ES-I3 (cell line): ENCODE data around the gene NAMPT.
"Not testable (repeated sequence)": the region's sequence is repeated elsewhere in the genome, so short reads cannot be mapped to it uniquely, and the experiment has no call there.

ENCODE experiments used
- H3K36me3 ChIP-seq: 2 replicates; pipeline ENCODE4 v1.6.1; 2013; ENCODE audit warnings: mild to moderate bottlenecking, low read length, control low read depth, moderate library complexity; ENCODE audit not compliant: insufficient read depth
- H3K4me1 ChIP-seq: 2 replicates; pipeline ENCODE4 v1.6.1; 2013; ENCODE audit warnings: mild to moderate bottlenecking, control low read depth, low read length; ENCODE audit not compliant: insufficient read depth
- H3K9ac ChIP-seq: 2 replicates; pipeline ENCODE4 v1.6.1; 2013; ENCODE audit warnings: low read depth, mild to moderate bottlenecking, low read length, moderate library complexity
- H3K9me3 ChIP-seq: 2 replicates; pipeline ENCODE4 v1.6.1; 2013; ENCODE audit warnings: mild to moderate bottlenecking, low read length, moderate library complexity; ENCODE audit not compliant: control insufficient read depth, insufficient read depth

The NAMPT gene

DNA sequence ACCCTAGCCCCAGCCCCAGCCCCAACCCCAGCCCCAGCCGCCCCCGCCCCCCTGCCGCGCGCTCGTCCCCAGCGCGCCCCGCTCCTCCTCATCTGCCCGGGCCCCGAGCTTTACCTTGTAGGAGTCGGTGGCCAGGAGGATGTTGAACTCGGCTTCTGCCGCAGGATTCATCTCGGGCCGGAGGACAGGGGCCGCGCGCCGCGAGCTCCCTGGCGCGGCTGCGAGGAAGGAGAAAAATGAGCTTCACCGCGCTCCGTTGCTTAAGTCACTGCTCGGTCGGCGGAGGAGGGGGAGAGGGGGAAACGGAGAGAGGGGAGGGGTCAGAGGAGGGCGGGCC lies at the start of gene NAMPT:
Gene NAMPT, minus strand, starts transcription at position 270 of the 337 bp plus-strand sequence. Its CDS starts 99 bp downstream, at position 171.
- Histone ChIP-seq H3K4me1 (0 out of 2 replicates have a peak, but pooled peaks cover 5% of the 10 kb centered on the region), H3K9ac (peak within 1 kb of the TSS; percentile 99), H3K36me3 (no peaks in the 10 kb centered on the region), H3K9me3 (no peaks in the 10 kb centered on the region)

DNA sequence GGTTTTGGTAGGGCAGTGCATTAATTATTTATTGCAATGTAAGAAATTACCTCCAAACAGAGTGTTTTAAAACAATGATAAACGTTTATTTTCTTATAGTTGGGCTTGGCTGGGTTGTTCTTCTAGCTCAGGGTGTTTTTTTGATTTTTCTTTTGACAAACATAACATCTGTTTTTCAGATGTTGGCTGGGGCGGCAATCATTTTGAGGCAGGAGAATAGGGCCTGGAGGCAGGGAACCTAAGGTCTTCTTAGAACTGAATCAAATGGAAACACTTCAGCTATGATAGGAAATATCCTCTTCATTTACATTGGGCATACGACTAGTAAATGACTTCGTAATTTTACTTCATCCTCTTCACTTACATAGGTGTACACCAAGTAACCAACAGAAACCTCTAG lies 47.4 kb upstream of the NAMPT start:
- H3K9ac ChIP-seq: no peak overlapping the region
- peaks cover 3% of the 10 kb centered on the region; the same call in 1 of the 2 replicates for H3K9me3 ChIP-seq
- H3K36me3 ChIP-seq: no peaks in the 10 kb centered on the region
- no peaks in the 10 kb centered on the region for H3K4me1 ChIP-seq

DNA sequence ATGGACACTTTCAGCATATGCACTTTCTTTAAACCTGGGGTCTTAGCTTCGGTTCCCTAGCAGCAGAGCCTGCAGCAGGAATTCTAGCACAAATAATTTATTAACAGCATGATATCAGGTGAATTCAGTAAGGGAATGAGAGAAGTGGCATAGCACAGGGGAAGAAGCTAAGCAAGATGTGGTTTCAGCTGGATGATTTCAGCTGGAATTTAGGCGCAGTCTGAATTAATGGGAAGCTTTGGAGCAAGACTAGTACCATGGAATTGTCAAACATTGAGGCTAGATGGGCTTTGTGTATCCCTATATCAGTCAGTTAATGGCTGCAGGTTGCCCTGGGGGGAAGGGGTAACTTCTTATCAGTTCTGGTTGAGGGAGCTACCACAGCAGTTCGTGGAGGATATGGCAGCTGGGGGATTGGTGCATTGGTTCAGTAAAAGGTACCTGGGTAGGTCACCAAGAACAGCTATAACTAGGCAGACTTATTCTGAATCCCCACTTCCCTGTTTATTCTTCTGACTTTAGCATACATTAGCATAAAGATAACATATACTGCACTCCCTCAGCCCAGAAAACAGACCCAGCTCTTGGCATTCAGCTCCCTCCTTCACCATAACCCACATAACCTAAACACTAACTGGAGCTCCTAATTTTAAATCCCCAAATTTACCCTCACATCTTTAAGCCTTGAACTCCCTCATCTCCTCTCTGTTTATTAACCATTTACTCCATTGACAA lies 46.8 kb upstream of the NAMPT start:
- H3K4me1 ChIP-seq: no peaks in the 10 kb centered on the region

DNA sequence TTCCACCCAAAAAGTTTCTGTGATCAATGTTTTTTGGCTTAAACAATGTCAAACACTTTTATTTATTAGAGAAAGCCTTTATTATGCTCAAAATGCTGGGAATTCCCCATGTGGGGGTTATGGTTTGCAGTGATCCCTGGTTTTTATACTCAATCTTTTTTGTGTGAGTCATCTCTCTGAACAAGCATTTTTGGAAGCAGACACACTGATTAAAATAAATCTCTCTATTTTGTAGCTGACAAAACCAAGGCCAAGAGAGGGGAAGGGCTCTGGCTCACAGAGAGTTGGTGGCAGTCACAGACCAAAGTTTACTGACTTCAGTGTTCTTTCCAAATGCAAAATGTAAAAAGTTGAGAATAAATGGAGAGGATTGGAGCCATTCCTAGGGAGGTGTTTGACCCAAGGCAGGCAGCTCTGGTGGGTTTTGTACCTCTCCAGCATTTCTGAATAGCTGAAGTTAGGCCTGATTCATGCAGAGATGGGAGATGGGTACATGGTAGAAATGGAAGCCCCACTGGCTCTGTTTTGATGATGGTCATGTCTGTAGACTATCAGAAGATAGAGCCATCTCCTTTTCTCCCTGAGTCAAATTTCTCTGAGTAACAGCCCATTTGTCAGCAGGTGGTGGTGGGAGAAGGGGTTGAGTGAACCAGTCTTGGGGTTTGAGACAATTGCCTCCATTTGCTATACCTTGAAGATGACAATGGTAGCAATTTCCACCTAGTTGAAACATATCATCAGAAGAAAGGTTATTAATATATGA lies 45.4 kb upstream of the NAMPT start:
- no peak overlapping the region for H3K9ac ChIP-seq
- no peaks in the 10 kb centered on the region for H3K4me1 ChIP-seq

More for the DNA sequence above, 46.8 kb upstream of the NAMPT start:
- Histone ChIP-seq H3K9ac (no peak overlapping the region), H3K9me3 (0 out of 2 replicates have a peak, but pooled peaks cover under 1% of the 10 kb centered on the region), H3K36me3 (no peaks in the 10 kb centered on the region)

DNA sequence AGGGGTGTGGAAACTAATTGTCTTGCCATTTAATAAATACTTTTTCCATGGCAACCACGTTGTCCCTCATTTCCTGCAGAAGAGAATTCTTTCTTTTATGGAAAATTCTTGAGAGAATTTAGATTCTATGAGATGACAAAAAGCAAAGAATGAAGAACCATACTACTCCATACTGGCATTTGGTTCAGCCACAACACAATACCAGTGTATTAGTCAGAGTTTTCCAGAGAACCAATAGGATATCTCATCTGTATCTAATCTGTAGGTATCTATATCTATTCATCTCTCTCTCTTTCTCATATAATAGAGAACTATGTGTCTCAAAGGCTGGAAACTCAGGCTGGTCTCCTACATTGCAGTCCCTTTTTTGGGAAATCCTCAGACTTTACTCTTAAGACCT lies 44.6 kb upstream of the NAMPT start:
- no peaks in the 10 kb centered on the region for H3K9me3 ChIP-seq
- H3K4me1 ChIP-seq: no peaks in the 10 kb centered on the region
- H3K36me3 ChIP-seq: no peaks in the 10 kb centered on the region
- H3K9ac ChIP-seq: no peak overlapping the region

More for the DNA sequence above, 45.4 kb upstream of the NAMPT start:
- H3K36me3 ChIP-seq: no peaks in the 10 kb centered on the region
- no peaks in the 10 kb centered on the region for H3K9me3 ChIP-seq

DNA sequence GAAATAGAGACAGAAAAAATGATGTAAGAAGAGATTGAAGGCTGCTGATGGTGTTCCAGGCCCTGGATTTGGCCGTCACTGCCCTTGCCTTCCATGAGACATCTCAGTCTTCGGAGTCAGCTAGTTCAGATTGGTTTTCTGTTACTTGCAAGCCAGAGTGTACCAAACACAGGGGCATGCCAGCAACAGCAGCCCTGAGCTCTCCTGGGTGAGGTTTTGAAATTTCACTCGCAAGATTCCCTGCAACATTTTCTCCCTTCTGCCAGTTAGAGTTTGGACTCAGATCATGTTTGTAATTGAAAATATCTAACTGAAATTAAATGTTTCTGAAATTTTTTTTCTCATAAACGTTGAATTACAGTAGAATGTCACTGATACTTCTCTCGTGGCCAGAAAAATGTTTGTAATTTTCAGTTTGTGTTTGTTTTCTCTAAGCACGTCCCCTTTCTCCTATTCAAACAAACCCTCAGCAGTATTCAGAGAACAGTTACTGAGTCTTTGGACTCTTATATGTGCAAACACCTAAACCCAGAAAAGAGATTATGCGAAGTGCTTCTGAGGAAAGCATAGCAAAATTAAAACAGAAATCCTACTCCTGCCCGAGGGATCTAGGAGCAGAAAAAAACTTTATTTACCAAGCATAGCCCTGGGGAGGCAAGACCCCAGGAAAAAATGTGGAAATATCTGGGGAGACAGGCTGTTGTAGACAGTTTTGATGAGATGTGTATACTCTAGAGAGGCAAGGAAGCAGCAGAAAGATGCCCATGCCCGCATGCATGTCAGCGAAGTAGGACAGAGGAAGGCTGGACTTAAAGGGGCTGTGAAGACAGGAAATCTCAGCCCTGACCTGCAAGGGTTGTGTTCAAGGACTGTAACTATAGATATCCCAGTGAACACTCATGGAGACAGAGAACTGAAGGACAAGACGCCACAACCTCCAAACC lies 43.0 kb upstream of the NAMPT start:
- Histone ChIP-seq H3K36me3 (no peaks in the 10 kb centered on the region), H3K9me3 (no peaks in the 10 kb centered on the region), H3K4me1 (no peaks in the 10 kb centered on the region), H3K9ac (no peak overlapping the region)

DNA sequence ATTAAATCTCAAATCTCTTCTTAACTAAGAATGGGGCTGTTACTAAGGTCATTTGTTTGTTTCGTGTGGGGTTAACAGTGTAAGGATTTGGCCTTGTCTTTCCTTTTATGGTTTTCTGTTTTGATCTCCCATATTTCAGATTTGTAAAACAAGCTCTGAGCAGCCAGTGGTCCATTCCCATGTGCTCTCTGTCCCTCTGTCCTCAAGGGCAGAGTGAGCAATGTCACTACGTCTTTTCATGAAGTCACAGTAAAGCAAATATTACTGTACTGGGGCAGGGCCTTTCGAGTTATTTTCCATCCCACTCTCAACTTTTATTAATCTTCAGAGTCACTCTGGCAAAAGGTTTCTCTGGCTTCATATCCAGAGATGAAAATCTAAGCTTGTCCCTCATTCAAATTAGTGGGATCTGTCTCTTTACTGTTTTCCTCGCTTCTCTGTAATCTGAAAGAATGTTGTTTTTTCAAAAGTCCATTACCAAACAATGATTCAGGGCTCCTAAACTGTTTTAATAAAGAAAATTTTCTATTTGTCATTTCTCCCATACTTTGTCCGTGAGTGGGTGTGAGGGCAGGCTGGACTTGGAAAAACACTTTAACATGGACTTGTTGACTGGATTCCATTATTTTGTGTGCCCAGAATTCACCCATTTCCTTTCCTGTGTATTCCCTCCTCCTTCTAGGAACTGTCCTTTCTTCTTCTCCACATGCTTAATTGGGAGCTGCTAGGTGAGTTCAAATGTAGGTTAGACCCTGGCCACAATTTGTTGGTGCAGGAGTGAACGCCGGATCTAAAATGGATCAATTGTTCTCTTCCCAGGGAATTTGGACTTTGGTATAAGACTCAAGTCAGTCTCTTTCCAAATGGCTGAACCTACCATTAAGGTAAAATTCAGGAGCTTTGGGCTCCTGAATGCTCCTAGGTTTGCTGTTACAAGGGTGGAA lies 42.1 kb upstream of the NAMPT start:
- Histone ChIP-seq H3K4me1 (no peaks in the 10 kb centered on the region), H3K9me3 (no peaks in the 10 kb centered on the region), H3K36me3 (no peaks in the 10 kb centered on the region), H3K9ac (no peak overlapping the region)

DNA sequence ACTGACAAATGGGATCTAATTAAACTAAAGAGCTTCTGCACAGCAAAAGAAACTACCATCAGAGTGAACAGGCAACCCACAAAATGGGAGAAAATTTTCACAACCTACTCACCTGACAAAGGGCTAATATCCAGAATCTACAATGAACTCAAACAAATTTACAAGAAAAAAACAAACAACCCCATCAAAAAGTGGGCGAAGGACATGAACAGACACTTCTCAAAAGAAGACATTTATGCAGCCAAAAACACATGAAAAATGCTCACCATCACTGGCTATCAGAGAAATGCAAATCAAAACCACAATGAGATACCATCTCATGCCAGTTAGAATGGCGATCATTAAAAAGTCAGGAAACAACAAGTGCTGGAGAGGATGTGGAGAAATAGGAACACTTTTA lies 39.7 kb upstream of the NAMPT start:
- H3K9me3 ChIP-seq, H3K36me3 ChIP-seq, H3K4me1 ChIP-seq, H3K9ac ChIP-seq: not testable (repeated sequence)

DNA sequence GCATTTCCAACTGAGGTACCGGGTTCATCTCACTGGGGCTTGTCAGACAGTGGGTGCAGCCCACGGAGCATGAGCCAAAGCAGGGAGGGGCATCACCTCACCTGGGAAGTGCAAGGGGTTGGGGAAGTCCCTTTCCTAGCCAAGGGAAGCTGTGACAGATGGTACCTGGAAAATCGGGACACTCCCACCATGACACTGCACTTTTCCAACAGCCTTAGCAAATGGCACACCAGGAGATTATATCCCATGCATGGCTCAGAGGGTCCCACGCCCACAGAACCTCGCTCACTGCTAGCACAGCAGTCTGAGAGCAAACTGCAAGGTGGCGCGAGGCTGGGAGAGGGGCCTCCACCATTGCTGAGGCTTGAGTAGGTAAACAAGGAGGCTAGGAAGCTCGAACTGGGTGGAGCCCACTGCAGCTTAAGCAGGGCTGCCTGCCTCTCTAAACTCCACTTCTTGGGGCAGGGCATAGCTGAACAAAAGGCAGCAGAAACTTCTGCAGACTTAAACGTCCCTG lies 35.5 kb upstream of the NAMPT start:
- not testable (repeated sequence) for H3K9me3 ChIP-seq, H3K36me3 ChIP-seq, H3K4me1 ChIP-seq, H3K9ac ChIP-seq

DNA sequence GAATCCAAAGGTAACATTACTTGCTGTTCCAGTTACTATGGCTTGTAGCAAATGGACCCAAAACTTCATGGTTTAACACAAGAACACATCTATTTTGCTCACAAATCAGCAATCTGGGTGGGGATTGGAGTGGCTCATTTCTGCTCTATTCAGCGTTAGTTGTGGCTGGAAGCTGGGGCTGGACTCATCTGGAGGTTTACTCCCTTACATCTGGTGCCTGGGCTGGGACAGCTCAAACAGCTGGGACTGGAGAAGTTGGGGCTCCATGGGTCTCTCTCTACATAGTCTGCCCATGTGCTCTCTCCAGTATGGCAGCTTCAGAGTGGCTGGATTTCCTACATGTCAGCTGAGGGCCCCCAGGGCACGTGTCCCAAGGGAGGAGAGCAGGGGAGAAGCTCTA lies 33.7 kb upstream of the NAMPT start:
- Histone ChIP-seq H3K4me1 (no peaks in the 10 kb centered on the region), H3K9ac (no peak overlapping the region), H3K36me3 (no peaks in the 10 kb centered on the region), H3K9me3 (no peaks in the 10 kb centered on the region)

DNA sequence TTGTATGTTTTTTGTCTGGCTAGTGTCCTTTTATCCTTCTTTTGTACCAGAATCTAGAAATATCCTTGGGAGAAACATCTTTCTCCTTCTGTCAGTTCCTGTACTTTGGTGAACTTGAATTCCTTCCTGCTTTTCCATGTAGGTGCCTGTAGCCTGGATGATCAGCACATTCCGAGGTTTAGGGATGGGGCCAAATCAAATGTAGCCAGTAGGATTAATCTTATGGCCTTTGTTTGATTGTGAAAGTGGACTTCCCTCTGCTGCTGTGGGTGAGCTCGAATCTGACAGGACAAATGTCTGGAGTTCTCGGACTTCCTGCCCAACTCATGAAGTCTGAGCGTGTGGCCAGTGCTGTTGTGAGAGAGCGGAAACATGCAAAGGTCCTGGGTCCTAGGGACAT lies 33.2 kb upstream of the NAMPT start:
- no peaks in the 10 kb centered on the region for H3K9me3 ChIP-seq
- no peak overlapping the region for H3K9ac ChIP-seq
- H3K4me1 ChIP-seq: no peaks in the 10 kb centered on the region
- H3K36me3 ChIP-seq: no peaks in the 10 kb centered on the region

DNA sequence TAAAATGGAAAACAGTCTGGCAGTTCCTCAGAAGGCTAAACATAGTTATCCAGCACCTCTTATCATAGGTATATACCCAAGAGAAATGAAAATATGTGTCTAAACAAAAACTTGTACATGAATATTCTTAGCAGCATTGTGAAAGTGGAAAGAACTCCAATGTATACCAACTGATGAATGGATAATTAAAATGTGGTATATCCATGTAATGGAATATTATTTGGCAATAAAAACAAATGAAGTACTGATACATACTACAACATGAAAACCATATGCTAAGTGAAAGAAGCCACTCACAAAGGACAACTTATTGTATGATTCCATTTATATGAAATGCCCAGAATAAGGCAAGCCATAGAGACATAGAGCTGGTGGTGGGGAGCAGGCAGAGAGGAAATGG lies 32.2 kb upstream of the NAMPT start:
- H3K4me1 ChIP-seq: no peaks in the 10 kb centered on the region
- H3K9ac ChIP-seq: no peak overlapping the region
- H3K36me3 ChIP-seq: no peaks in the 10 kb centered on the region
- no peaks in the 10 kb centered on the region for H3K9me3 ChIP-seq

DNA sequence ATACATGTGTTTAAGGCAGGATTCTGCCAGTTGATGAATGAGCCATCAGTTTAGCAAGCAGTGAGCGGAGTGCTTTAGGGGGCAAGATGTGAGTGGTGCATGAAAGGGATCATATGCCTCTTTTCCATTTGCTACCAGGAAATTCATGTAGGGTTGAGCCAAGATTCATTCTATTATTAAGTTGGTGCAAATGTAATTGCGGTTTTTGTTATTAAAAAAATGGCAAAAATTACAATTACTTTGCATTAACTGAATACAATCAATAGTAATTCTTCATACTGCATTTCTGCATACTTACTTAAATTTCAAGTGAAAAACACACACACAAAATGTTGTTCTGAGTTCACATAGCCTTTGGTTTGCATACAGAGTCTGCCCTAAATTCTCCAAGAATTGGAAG lies 30.1 kb upstream of the NAMPT start:
- no peaks in the 10 kb centered on the region for H3K9me3 ChIP-seq
- H3K9ac ChIP-seq: no peak overlapping the region
- H3K4me1 ChIP-seq: no peaks in the 10 kb centered on the region
- no peaks in the 10 kb centered on the region for H3K36me3 ChIP-seq
